ENCODE results near the gene CLASP1. TPM values are rescaled to one million over a fixed set of nuclear protein-coding genes. Genes with fewer than 3 reads are reported as not detected.

Gene CLASP1
- total RNA-seq: 54.1 and 67.1 TPM in 2 replicates

- Histone ChIP-seq H3K4me3 (ENCODE audit: low read depth, low read length) (peak within 1 kb of the TSS; percentile 80), H3K27me3 (ENCODE audit: control insufficient read depth, insufficient read depth, low read length) (no peaks in the 10 kb centered on the region), H3K36me3 (ENCODE audit: control insufficient read depth, insufficient read depth, low read length) (no peaks in the 10 kb centered on the region)
- DNase-seq (ENCODE audit: low read depth): no peak
- TF ChIP-seq, protein P1, sequence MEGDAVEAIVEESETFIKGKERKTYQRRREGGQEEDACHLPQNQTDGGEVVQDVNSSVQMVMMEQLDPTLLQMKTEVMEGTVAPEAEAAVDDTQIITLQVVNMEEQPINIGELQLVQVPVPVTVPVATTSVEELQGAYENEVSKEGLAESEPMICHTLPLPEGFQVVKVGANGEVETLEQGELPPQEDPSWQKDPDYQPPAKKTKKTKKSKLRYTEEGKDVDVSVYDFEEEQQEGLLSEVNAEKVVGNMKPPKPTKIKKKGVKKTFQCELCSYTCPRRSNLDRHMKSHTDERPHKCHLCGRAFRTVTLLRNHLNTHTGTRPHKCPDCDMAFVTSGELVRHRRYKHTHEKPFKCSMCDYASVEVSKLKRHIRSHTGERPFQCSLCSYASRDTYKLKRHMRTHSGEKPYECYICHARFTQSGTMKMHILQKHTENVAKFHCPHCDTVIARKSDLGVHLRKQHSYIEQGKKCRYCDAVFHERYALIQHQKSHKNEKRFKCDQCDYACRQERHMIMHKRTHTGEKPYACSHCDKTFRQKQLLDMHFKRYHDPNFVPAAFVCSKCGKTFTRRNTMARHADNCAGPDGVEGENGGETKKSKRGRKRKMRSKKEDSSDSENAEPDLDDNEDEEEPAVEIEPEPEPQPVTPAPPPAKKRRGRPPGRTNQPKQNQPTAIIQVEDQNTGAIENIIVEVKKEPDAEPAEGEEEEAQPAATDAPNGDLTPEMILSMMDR (IDR thresholded peaks at IDR 0.05; ENCODE audit: insufficient read depth, low read length, poor library complexity, severe bottlenecking): no peak
Measured at GRCh38 chr2:121649149-121649595, at the start of gene CLASP1. TSS of gene CLASP1 (minus strand) at chr2:121649462. CDS start at chr2:121605895, 43,567 bp downstream.

DNA sequence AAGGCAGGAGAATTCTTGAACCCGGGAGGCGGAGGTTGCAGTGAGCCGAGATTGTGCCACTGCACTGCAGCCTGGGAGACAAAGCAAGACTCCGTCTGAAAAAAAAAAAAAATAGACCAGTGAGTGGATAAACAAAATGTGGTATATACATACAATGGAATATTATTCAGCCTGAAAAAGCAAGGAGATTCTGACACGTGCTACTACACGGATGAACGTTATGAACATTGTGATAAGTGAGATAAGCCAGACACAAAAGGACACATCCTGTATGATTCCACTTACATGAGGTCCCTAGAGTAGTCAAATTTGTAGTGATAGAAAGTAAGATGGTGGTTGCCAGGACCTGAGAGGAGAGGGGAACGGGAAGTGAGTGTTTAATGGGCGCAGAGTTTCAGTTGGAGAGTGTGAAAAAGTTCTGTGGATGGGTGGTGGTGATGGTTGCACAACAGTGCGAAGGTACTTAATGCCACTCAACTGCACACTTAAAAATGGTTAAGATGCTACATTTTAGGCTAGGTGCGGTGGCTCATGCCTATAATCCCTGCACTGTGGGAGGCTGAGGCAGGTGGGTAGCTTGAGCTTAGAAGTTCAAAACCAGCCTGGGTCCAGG is 49.2 kb upstream of the CLASP1 start:
- H3K4me3 ChIP-seq (ENCODE audit: low read depth, low read length): no peak overlapping the region
- DNase-seq (ENCODE audit: low read depth): no peak
- H3K36me3 ChIP-seq (ENCODE audit: control insufficient read depth, insufficient read depth, low read length): no peaks in the 10 kb centered on the region
- TF ChIP-seq, protein P1 (IDR thresholded peaks at IDR 0.05; ENCODE audit: insufficient read depth, low read length, poor library complexity, severe bottlenecking): no peak
- no peaks in the 10 kb centered on the region for H3K27me3 ChIP-seq (ENCODE audit: control insufficient read depth, insufficient read depth, low read length)

GRCh38 chr2:121697108-121697631 is 47.9 kb upstream of the CLASP1 start:
- Histone ChIP-seq H3K4me3 (ENCODE audit: low read depth, low read length) (no peak overlapping the region), H3K27me3 (ENCODE audit: control insufficient read depth, insufficient read depth, low read length) (no peaks in the 10 kb centered on the region), H3K36me3 (ENCODE audit: control insufficient read depth, insufficient read depth, low read length) (no peaks in the 10 kb centered on the region)
- TF ChIP-seq, protein P1 (IDR thresholded peaks at IDR 0.05; ENCODE audit: insufficient read depth, low read length, poor library complexity, severe bottlenecking): no peak
- no peak for DNase-seq (ENCODE audit: low read depth)

- TF ChIP-seq, protein P1 (IDR thresholded peaks at IDR 0.05; ENCODE audit: insufficient read depth, low read length, poor library complexity, severe bottlenecking): no peak
Measured at GRCh38 chr2:121696410-121696930, 47.2 kb upstream of the CLASP1 start.

GRCh38 chr2:121695171-121695451 is 45.8 kb upstream of the CLASP1 start:
- Histone ChIP-seq H3K4me3 (ENCODE audit: low read depth, low read length) (no peak overlapping the region), H3K27me3 (ENCODE audit: control insufficient read depth, insufficient read depth, low read length) (no peaks in the 10 kb centered on the region), H3K36me3 (ENCODE audit: control insufficient read depth, insufficient read depth, low read length) (no peaks in the 10 kb centered on the region)
- DNase-seq (ENCODE audit: low read depth): no peak
- TF ChIP-seq, protein P1 (IDR thresholded peaks at IDR 0.05; ENCODE audit: insufficient read depth, low read length, poor library complexity, severe bottlenecking): no peak

More at GRCh38 chr2:121696410-121696930, 47.2 kb upstream of the CLASP1 start:
- Histone ChIP-seq H3K4me3 (ENCODE audit: low read depth, low read length) (no peak overlapping the region), H3K27me3 (ENCODE audit: control insufficient read depth, insufficient read depth, low read length) (no peaks in the 10 kb centered on the region), H3K36me3 (ENCODE audit: control insufficient read depth, insufficient read depth, low read length) (no peaks in the 10 kb centered on the region)
- DNase-seq (ENCODE audit: low read depth): no peak
